Gastroesophageal sphincter (tissue), 3 donors: ENCODE measurements around the gene HSPBP1.

Experiments used
- CTCF ChIP-seq, 4 experiments: fragments of 200-600 bp in 2 of 4; fragments of 450-650 bp in 2 of 4; sonication (generic) in 1 of 4; IDR thresholded peaks; one replicate each; pipeline ENCODE4 v1.5.1; 2017 to 2019; ENCODE audit warnings: antibody characterized with exemption in 4 of 4, mild to moderate bottlenecking in 2 of 4, moderate library complexity in 2 of 4
- EP300 ChIP-seq: sonication (generic); formaldehyde crosslinking; IDR thresholded peaks from one replicate; pipeline ENCODE4 v1.6.1; 2017; ENCODE audit warnings: antibody characterized with exemption, mild to moderate bottlenecking
- POLR2A ChIP-seq, 2 donors: fragments of 450-650 bp; IDR thresholded peaks; one replicate each; pipeline ENCODE4 v1.6.1; 2017; ENCODE audit warnings: antibody characterized with exemption in 2 of 2, mild to moderate bottlenecking in 2 of 2, moderate library complexity in 1 of 2
- POLR2AphosphoS5 ChIP-seq: sonication (generic); formaldehyde crosslinking; IDR thresholded peaks from one replicate; pipeline ENCODE4 v1.6.1; 2017; ENCODE audit warnings: antibody characterized with exemption

- TF ChIP-seq CTCF (IDR thresholded peaks at IDR 0.05): no peak
- no peak for TF ChIP-seq POLR2AphosphoS5
- no peak for TF ChIP-seq EP300
- no peak for TF ChIP-seq POLR2A (IDR thresholded peaks at IDR 0.05)
Observed at GRCh38 chr19:55303477-55303876, 23.6 kb upstream of the HSPBP1 start.
